ENCODE results near the gene INTS4. TPM values are rescaled to one million over a fixed set of nuclear protein-coding genes. Genes with fewer than 3 reads are reported as not detected.

The INTS4 gene
- 14.6 and 15.6 TPM in 2 replicates for total RNA-seq

DNA sequence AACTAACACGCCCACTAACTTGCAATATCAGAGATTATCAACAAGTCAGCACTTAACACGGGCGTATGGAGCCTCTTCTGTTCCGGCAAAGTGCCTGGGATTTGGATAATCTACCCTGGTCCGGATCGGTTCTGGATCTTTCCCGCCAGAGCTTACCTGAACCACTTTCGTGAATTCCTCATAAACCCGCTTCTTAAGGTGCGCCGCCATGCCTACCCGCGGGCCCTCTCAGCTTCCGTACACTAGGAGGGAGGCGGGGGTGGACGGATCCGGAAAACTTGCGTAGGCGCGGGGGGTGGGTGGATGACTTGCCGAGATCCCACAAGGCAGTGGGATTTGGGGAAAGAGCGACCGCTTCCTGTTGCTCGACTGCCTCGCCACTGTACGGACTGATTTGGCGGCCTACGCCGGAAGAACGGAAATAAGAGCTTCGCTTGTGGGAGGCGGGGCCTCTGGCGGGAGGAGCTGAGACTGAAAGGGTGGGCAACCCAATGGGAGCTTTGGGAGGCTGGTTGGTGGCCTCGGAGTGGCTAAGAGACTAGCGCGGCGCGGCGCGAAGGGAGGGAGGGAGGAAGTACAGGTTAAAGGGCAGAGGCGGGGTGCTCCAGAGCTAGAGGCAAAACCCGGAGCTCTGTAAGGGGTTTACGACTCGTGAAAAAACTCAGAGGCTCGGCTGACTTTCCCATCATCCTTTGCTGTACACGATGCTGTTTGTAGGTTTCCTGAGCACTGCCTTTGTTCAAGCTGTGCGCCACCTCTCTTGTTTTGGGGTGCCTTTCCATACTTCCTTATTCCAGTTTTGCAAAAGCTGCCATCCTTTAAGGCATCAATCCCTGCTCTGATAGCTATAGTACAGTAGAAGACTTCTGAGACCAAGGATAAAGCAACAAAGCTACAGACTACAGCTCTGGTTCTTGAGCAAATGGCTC is at the start of gene INTS4:
Gene INTS4, minus strand, starts transcription at position 235 of the 929 bp plus-strand sequence. Its CDS starts 25 bp downstream, at position 210.

GRCh38 chr11:78022397-78023396 is 28.2 kb upstream of the INTS4 start, which contains the start of gene KCTD14:
Gene KCTD14 (minus strand): TSS chr11:78023276. CDS start chr11:78023249, 27 bp downstream.

Other genes with a start within 250 kb of the INTS4 start
- 22.9 and 55.8 TPM in 2 replicates for gene RSF1, start 173.9 kb downstream of the INTS4 start, total RNA-seq
- gene AAMDC, start 173.5 kb downstream of the INTS4 start, total RNA-seq, result 16.2 and 17.3 TPM in 2 replicates
- gene KCTD14, start 28.6 kb upstream of the INTS4 start, total RNA-seq, result 2.0 and 4.8 TPM in 2 replicates
- gene THRSP, start 69.2 kb upstream of the INTS4 start, total RNA-seq, result not detected in 2 replicates
- 91.5 and 161 TPM in 2 replicates for gene NDUFC2, start 85.2 kb upstream of the INTS4 start, total RNA-seq
- gene ALG8, start 145.0 kb upstream of the INTS4 start, total RNA-seq, result 34.7 and 40.0 TPM in 2 replicates
- gene KCTD21, start 194.0 kb upstream of the INTS4 start, total RNA-seq, result 5.3 and 11.2 TPM in 2 replicates
- 5.4 and 7.5 TPM in 2 replicates for gene USP35, start 194.3 kb upstream of the INTS4 start, total RNA-seq